Fibroblast of upper back skin (primary cell): ENCODE data around the gene MSLN.

Experiments used
- DNase-seq: peaks from one replicate; pipeline ENCODE4 v3.0.0-alpha.2; 2013

Gene MSLN

GRCh38 chr16:794853-795466 lies 34.4 kb downstream of the MSLN start:
- DNase-seq, result no peak

DNA sequence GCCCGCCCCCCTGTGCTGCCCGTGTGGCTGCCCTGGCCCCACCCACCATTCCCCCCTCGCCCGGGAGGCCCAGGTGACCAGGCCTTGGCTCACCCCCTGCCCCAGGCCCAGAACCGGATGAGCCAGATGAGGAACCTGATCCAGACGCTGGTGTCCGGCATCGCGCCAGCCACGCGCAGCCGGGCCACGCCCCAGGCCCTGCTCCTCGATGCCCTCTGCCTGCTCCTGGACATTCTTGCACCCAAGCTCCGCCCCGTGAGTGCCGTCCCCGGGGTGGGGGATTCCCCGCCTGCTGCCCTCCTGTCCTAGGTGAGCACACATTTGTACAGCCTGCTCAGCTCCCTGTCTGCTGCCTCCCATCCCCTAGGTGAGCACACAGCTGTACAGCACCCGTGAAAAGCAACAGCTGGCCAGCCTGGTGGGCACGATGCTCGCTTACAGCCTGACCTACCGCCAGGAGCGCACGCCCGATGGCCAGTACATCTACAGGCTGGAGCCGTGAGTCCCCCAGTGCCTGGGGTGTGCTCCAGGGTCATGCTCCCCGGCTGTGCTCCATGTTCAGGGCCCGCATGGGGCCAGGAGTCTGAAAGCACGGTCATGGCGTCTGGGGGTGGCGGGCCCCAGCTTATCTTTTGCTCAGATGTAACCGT lies 35.2 kb downstream of the MSLN start:
- no peak for DNase-seq

DNA sequence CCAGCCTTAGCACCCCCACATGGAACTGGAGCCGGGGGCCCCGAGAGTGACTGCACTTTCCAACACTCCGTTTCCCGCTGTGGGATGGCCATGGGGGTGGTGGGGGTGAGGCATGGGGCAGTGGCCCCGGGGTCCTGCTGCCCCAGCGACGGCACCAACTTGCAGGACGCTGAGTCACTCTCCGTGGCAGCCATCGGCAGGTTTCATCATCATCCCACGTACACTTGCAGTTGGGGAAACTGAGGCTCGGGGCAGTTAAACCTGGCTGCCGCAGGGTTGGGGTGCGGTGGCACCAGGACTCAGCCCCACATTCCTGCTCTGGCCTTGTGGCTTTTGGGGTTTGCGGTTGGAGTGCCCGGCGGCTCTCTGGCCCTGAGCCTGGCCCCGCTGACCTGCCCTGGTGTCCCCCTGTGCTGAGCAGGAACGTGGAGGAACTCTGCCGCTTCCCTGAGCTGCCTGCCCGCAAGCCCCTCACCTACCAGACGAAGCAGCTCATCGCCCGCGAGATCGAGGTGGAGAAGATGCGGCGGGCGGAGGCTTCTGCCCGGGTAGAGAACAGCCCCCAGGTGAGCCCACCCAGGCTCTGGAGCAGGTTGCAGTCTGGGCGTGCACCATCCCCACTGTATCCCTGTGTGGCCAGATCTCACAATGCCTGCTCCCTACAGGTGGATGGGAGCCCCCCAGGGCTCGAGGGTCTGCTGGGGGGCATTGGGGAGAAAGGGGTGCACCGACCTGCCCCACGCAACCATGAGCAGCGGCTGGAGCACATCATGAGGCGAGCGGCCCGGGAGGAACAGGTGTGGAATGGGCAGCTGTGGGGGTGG lies 36.0 kb downstream of the MSLN start:
- no peak for DNase-seq

- DNase-seq, result no peak
Measured at GRCh38 chr16:797120-797420, 36.5 kb downstream of the MSLN start.

DNA sequence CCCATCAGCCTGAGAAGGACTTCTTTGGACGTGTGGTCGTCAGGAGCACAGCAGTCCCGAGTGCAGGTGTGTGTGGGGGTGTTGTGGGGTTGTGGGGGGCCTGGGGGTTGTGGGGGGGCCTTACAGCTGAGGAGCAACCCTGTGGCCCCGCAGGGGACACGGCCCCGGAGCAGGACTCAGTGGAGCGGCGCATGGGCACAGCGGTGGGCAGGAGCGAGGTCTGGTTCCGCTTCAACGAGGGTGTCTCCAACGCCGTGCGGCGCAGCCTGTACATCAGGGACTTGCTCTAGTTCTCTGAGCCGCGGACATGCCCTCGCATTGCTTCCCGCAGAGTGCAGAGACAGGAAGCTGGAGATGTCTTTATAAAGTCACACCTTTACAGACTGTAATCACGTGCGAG lies 37.2 kb downstream of the MSLN start:
- DNase-seq, result no peak

- DNase-seq, result no peak
Measured at GRCh38 chr16:798666-799065, 38.1 kb downstream of the MSLN start.

DNA sequence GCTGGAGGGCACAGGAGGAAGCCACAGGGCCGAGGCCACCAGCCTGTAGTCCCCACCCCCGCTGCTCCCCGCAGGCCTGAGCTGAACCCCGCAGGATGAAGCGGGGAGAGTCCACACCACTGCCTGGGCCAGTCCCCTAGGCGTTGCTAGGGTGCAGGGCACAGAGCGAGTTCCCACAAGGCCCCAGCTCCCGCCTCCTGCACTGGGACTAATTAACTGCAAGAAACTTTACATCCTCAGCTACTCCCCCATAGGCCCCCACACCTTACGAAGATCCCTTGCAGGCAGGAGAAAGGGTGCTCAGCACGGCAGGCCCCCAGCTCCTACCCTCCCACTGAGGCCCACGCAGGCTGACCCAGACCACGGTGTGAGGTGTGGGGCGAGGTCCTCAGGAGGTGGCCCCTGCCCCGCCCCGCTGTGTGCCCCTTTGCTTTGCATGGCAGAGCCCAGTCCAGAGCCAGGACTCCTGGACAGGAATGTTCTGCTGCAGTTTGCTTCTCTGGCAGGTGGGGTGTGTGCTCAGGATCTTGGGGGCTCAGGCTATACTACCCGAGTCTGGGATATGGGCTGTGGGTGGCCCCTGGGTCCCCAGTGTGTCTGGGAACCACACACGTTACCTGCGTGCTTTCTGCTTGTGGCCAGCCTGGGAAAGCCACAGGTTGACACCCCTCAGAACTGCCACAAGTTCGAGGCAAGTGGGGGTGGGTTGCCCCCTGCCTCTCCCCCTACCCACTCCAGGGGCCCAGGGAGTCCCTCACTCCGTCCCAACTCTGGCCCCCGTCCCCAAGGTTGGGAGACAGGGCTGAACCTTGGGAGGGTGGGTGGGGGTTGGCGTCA lies 38.8 kb downstream of the MSLN start:
- DNase-seq, result no peak

- no peak for DNase-seq
Measured at GRCh38 chr16:799948-800833, 39.7 kb downstream of the MSLN start, which contains the start of gene GNG13. Gene GNG13, minus strand, starts transcription at chr16:800734. Its CDS starts 1,657 bp downstream, at chr16:799077.

DNA sequence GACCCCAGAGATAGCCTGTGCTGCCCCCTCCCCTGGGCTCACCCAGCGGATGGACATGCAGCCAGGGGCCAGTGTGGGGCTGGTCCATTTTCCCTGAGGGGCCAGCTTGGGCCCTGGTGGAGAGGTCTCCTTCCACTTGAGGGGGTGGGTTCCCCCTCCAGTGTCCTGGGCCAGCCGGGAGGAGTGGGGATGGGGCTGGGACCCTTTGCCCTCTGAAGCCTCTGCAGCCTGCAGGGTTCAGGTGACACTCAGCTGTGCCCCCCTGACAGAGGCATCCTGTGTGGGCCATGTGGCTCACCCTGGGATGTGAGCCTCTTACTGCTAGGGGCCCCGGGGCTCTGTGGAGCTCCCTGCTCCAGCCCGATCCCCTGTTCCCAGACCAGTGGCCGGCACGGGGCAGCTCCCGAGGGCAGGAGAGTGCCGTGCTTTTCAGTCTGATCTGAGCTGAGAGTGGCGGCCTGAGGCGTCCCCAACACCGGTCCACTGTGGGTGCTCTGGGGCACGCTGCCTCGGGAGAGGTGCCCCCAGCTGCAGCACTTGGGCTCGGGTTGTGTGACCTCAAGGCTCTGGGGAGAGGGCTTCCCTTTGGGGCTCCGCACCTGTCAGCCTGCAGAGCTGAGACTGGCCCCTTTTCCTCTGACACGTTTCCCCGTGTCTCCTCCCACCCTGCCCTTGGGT lies 40.4 kb downstream of the MSLN start:
- DNase-seq, result no peak

DNA sequence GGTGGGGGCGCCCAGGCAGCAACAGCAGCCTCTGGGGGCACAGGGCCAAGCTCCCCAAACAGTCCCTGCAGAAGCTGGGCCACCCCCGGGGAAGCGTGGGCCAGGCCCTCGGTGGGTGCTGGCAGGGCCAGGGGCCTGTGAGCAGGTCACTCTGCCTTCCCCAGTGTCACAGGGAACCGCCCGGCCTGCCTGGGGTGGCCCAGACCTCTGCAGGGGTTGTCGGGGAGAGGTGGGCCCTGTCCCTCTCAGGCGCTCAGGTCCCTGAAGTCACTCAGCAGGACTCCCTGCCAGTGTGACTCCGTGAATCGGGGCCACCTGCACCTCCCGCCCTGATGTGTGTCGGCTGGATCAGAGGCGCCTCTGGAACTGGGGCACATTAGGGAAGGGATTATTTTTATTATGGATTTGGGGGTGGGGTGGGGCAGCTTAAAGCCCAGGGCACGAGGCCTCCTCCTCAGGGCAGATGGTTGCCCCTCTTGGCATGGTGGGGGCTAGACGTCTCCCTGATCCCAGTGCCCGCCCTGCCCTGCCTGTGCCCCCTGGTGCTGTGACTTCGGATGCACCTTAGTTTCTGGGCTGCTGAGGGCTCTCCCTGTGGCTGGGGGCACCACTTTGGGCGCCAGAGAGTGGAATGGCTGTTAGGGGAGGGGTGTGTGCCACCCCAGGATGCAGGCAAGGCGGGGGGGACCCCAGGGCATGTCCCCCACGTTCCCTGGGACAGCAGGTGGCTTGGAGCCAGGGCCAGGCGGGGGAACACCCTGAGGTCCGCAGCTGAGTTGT lies 41.2 kb downstream of the MSLN start:
- DNase-seq, result no peak

DNA sequence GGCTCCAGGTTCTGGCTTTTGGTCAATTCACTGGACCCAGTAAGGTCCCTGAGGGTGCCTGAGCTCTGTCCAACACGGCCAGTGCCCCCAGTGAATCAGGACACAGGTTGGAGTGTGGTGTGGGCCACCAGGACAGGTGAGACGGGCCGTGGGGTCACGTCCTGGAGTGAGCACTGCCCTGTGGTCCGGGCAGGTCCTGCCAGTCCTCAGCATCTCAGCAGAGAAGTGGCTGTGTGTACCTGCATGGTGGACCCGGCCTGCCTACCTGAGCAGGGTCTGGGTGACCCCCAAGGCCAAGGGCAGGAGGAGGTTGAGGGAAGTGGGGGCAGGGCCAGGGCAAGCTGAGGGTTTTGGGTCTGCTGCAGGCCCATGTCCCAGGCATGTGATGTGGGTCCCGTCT lies 41.9 kb downstream of the MSLN start:
- DNase-seq, result no peak

- no peak for DNase-seq
Measured at GRCh38 chr16:802914-803753, 42.6 kb downstream of the MSLN start.

- DNase-seq, result no peak
Measured at GRCh38 chr16:803754-804080, 43.2 kb downstream of the MSLN start.

- no peak for DNase-seq
Measured at GRCh38 chr16:804193-805048, 43.9 kb downstream of the MSLN start.

GRCh38 chr16:805474-805873 lies 44.9 kb downstream of the MSLN start:
- no peak for DNase-seq

- peak; percentile 91 for DNase-seq
Measured at GRCh38 chr16:807347-808084, 47.0 kb downstream of the MSLN start.

- no peak for DNase-seq
Measured at GRCh38 chr16:808085-808386, 47.5 kb downstream of the MSLN start.

DNA sequence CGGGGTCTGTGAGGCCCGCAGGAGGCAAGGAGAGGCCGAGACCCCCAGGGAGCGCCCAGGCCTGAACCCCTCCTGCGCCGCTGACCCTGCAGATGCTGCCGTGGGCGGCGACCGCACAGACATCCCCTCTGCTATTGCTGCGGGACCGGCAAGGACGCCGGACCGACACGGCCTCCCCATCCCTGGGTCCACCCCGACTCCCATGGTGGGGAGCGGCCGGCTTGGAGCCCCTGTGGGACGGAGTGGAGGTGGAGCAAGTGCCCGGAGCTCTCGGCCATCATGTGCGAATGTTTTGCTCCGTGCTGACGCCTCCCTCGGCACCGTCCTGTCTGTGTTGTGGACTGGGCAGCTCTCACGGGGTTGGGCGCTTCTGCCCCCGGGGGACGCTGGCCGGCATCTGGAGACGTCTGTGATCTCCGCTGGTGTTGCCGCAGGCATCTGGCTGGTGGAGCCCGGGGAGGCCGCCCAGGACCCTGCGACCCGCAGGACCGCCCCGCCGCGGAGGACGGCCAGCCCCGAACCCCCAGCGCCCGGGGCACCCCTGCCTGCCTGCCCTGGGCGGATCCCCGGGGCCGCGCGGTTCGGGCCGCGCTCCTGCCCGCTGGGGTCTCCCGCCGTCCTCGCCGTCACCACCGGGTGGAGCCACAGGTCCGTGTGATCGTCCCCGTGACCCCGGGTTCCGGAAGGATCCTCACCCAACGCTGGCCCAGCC lies 52.8 kb downstream of the MSLN start:
- DNase-seq, result peak; percentile 25
